GM23338 (cell line): ENCODE measurements around the gene IDUA. TPM values are rescaled to one million over a fixed set of nuclear protein-coding genes. Genes with fewer than 3 reads are reported as not detected.

Experiments used
- ATAC-seq: fragments of 200-7000 bp; cut with Tn5 transposase; 3 replicates; pipeline ENCODE4 v1.9.1; 2020
- DNase-seq: peaks from one replicate; pipeline ENCODE4 v3.0.0-alpha.2; 2015; ENCODE audit warnings: low spot score
- H2AFZ ChIP-seq: fragments of 200-600 bp; sonication (generic); 2 replicates; pipeline ENCODE4 v1.8.0; 2016; ENCODE audit warnings: antibody characterized with exemption, mild to moderate bottlenecking, moderate library complexity
- H3F3A ChIP-seq: fragments of 200-600 bp; sonication (generic); replicated peaks from 2 replicates; pipeline ENCODE4 v1.8.0; 2017; ENCODE audit warnings: antibody characterized with exemption, mixed run types, low read depth
- H3K27ac ChIP-seq: fragments of 200-600 bp; sonication (generic); 2 replicates; pipeline ENCODE4 v1.6.1; 2016; ENCODE audit warnings: low read depth
- H3K27me3 ChIP-seq: fragments of 200-600 bp; sonication (generic); 2 replicates; pipeline ENCODE4 v1.8.0; 2016; ENCODE audit warnings: mild to moderate bottlenecking, mixed run types, moderate library complexity; ENCODE audit not compliant: insufficient read depth
- H3K36me3 ChIP-seq: fragments of 200-600 bp; sonication (generic); 2 replicates; pipeline ENCODE4 v1.8.0; 2016; ENCODE audit warnings: mild to moderate bottlenecking; ENCODE audit not compliant: insufficient read depth
- H3K4me1 ChIP-seq: fragments of 200-600 bp; sonication (generic); 2 replicates; pipeline ENCODE4 v1.8.0; 2016; ENCODE audit warnings: mild to moderate bottlenecking, moderate library complexity; ENCODE audit not compliant: insufficient read depth
- H3K4me2 ChIP-seq: fragments of 200-600 bp; sonication (generic); 2 replicates; pipeline ENCODE4 v1.7.1; 2017; ENCODE audit warnings: mixed run types
- H3K4me3 ChIP-seq: fragments of 200-600 bp; sonication (generic); 2 replicates; pipeline ENCODE4 v1.6.1; 2016; ENCODE audit warnings: mixed run types
- H3K79me2 ChIP-seq: fragments of 200-600 bp; sonication (generic); replicated peaks from 2 replicates; pipeline ENCODE4 v1.8.0; 2017; ENCODE audit warnings: mild to moderate bottlenecking; ENCODE audit not compliant: insufficient read depth
- H3K9me2 ChIP-seq: fragments of 200-600 bp; sonication (generic); 2 replicates; pipeline ENCODE4 v1.8.0; 2017; ENCODE audit not compliant: insufficient read depth
- H4K20me1 ChIP-seq: fragments of 200-600 bp; sonication (generic); replicated peaks from 2 replicates; pipeline ENCODE4 v1.8.0; 2017; ENCODE audit warnings: mild to moderate bottlenecking; ENCODE audit not compliant: insufficient read depth
- H3K27ac Mint-ChIP-seq: 2 replicates; pipeline ENCODE4 v1.8.0; 2020; ENCODE audit warnings: inconsistent platforms, mild to moderate bottlenecking, moderate library complexity, mixed read lengths
- H3K27me3 Mint-ChIP-seq: 3 replicates; pipeline ENCODE4 v1.8.0; 2022; ENCODE audit warnings: low read depth, mild to moderate bottlenecking, moderate library complexity, mixed read lengths, inconsistent platforms; ENCODE audit not compliant: insufficient read depth, poor library complexity
- H3K36me3 Mint-ChIP-seq: 3 replicates; pipeline ENCODE4 v1.8.0; 2021; ENCODE audit warnings: low read depth, mild to moderate bottlenecking, inconsistent platforms, moderate library complexity, mixed read lengths
- H3K4me1 Mint-ChIP-seq: 3 replicates; pipeline ENCODE4 v1.8.0; 2020; ENCODE audit warnings: mild to moderate bottlenecking, inconsistent platforms, mixed read lengths
- H3K4me3 Mint-ChIP-seq: 3 replicates; pipeline ENCODE4 v1.8.0; 2021; ENCODE audit warnings: moderate library complexity, mild to moderate bottlenecking, inconsistent platforms, mixed read lengths
- H3K9me3 Mint-ChIP-seq: 3 replicates; pipeline ENCODE4 v1.8.0; 2020; ENCODE audit warnings: moderate library complexity, mild to moderate bottlenecking, inconsistent platforms, mixed read lengths
- EZH2phosphoT487 ChIP-seq: fragments of 200-600 bp; sonication (generic); IDR thresholded peaks from one replicate; pipeline ENCODE4 v1.8.1; 2018; ENCODE audit warnings: antibody characterized with exemption; ENCODE audit not compliant: unreplicated experiment
- POLR2AphosphoS5 ChIP-seq: IDR thresholded peaks from 2 replicates; pipeline ENCODE4 v1.6.1; 2016; ENCODE audit warnings: antibody characterized with exemption, low read depth
- ZNF114 ChIP-seq: fragments of 250-450 bp; sonication (Bioruptor Pico); IDR thresholded peaks from 2 replicates; pipeline ENCODE4 v1.5.0; 2020; ENCODE audit warnings: mild to moderate bottlenecking, moderate library complexity
- ZNF331 ChIP-seq: fragments of 250-450 bp; sonication (Bioruptor Pico); IDR thresholded peaks from 2 replicates; pipeline ENCODE4 v1.5.0; 2020; ENCODE audit warnings: low read depth, mild to moderate bottlenecking, moderate library complexity
- ZNF462 ChIP-seq: fragments of 250-450 bp; sonication (Bioruptor Pico); IDR thresholded peaks from 2 replicates; pipeline ENCODE4 v1.5.0; 2020; ENCODE audit warnings: mild to moderate bottlenecking, moderate library complexity
- polyA plus RNA-seq: library from polyadenylated mRNA; unstranded; fragments of >200 nt; fragmentation: Nextera tagmentation; extraction: Ambion mirVana; gene quantifications from 2 replicates; pipeline ENCODE4 v1.2.1, GENCODE V29; 2016
- total RNA-seq: library from RNA; depleted of rRNA; stranded (reverse); fragments of >200 nt; shearing (Covaris generic); gene quantifications from 2 replicates; pipeline ENCODE4 v1.2.3, GENCODE V29; 2014
- TF ChIP-seq, protein P1 (sequence below), 2 experiments: fragments of 200-600 bp in 1 of 2; sonication (generic) in 1 of 2; conservative IDR thresholded peaks; 2 replicates each; pipeline versions ENCODE4 v1.5.1 to v1.6.1; 2016 to 2017; ENCODE audit warnings: antibody characterized with exemption in 2 of 2, low read depth in 2 of 2, mild to moderate bottlenecking in 2 of 2, moderate library complexity in 1 of 2

The IDUA gene
- total and polyA plus RNA-seq, 2 experiments from 2014 or later = 1.3 to 6.1 TPM

DNA sequence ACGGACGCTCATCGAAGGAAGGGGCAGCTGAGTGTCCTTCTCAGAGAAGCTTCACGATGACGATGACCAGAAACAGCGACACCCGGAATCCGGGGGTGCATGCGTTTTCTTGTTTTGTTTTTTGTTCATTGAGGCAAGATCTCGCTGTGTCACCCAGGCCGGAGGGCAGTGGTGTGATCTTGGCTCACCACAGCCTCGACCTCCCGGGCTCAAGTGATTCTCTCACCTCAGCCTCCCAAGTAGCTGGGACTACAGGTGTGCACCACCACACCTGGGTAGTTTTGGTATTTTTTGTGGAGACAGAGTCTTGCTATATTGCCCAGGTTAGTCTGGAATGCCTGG lies 33.3 kb upstream of the IDUA start:
- H3F3A ChIP-seq = no peaks in the 10 kb centered on the region
- no peaks in the 10 kb centered on the region for H3K36me3 ChIP-seq
- H3K27me3 ChIP-seq = no peaks in the 10 kb centered on the region
- Mint-ChIP-seq H3K27me3 (peaks cover 4% of the 10 kb centered on the region), H3K9me3 (no peaks in the 10 kb centered on the region), H3K4me3 (no peak overlapping the region), H3K36me3 (no peaks in the 10 kb centered on the region; the same call in 2 of the 3 replicates), H3K4me1 (peaks cover 5% of the 10 kb centered on the region; the same call in 2 of the 3 replicates), H3K27ac (no peak overlapping the region)
- no peaks in the 10 kb centered on the region for H3K4me1 ChIP-seq
- DNase-seq (no peak), ATAC-seq (no peak)
- no peak for TF ChIP-seq ZNF114 (CRISPR knock-in tag)
- TF ChIP-seq EZH2phosphoT487 = no peak
- no peak overlapping the region for H2AFZ ChIP-seq
- no peak overlapping the region for H3K27ac ChIP-seq
- H3K4me3 ChIP-seq = no peak overlapping the region
- H3K9me2 ChIP-seq = no peaks in the 10 kb centered on the region
- no peak overlapping the region for H3K4me2 ChIP-seq
- no peaks in the 10 kb centered on the region for H3K79me2 ChIP-seq
- H4K20me1 ChIP-seq = no peaks in the 10 kb centered on the region; the same call in 1 of the 2 replicates

- no peak for ATAC-seq
- peaks cover 5% of the 10 kb centered on the region; the same call in 2 of the 3 replicates for H3K4me1 Mint-ChIP-seq
- H3K27me3 ChIP-seq = no peaks in the 10 kb centered on the region
- H3K4me1 ChIP-seq = no peaks in the 10 kb centered on the region
- H3F3A ChIP-seq = no peaks in the 10 kb centered on the region
- no peak overlapping the region for H3K4me2 ChIP-seq
- no peaks in the 10 kb centered on the region for H3K9me2 ChIP-seq
- H3K27ac ChIP-seq = no peak overlapping the region
- H3K79me2 ChIP-seq = no peaks in the 10 kb centered on the region
- no peak for DNase-seq
- no peak overlapping the region; the same call in 2 of the 3 replicates for H3K4me3 Mint-ChIP-seq
- no peak overlapping the region for H3K4me3 ChIP-seq
- no peaks in the 10 kb centered on the region for H3K9me3 Mint-ChIP-seq
- H3K27ac Mint-ChIP-seq = no peak overlapping the region
- H2AFZ ChIP-seq = no peak overlapping the region
- TF ChIP-seq EZH2phosphoT487 (no peak), POLR2AphosphoS5 (no peak), ZNF462 (CRISPR knock-in tag) (no peak), ZNF331 (CRISPR knock-in tag) (no peak)
- TF ChIP-seq, protein P1, sequence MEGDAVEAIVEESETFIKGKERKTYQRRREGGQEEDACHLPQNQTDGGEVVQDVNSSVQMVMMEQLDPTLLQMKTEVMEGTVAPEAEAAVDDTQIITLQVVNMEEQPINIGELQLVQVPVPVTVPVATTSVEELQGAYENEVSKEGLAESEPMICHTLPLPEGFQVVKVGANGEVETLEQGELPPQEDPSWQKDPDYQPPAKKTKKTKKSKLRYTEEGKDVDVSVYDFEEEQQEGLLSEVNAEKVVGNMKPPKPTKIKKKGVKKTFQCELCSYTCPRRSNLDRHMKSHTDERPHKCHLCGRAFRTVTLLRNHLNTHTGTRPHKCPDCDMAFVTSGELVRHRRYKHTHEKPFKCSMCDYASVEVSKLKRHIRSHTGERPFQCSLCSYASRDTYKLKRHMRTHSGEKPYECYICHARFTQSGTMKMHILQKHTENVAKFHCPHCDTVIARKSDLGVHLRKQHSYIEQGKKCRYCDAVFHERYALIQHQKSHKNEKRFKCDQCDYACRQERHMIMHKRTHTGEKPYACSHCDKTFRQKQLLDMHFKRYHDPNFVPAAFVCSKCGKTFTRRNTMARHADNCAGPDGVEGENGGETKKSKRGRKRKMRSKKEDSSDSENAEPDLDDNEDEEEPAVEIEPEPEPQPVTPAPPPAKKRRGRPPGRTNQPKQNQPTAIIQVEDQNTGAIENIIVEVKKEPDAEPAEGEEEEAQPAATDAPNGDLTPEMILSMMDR (conservative IDR thresholded peaks at IDR 0.05; ENCODE audit: low read depth in 2 of 2) = no peak
- H3K36me3 Mint-ChIP-seq = no peaks in the 10 kb centered on the region; the same call in 2 of the 3 replicates
- H4K20me1 ChIP-seq = no peaks in the 10 kb centered on the region; the same call in 1 of the 2 replicates
- H3K36me3 ChIP-seq = no peaks in the 10 kb centered on the region
- peaks cover 4% of the 10 kb centered on the region for H3K27me3 Mint-ChIP-seq
Measured at GRCh38 chr4:954211-955020, 32.4 kb upstream of the IDUA start.
